ENCODE measurements around the gene CCDC88C. TPM values are rescaled to one million over a fixed set of nuclear protein-coding genes. Genes with fewer than 3 reads are reported as not detected.

Gene CCDC88C
- total RNA-seq, 1 donor from 2014 or later, result 17.8 TPM

DNA sequence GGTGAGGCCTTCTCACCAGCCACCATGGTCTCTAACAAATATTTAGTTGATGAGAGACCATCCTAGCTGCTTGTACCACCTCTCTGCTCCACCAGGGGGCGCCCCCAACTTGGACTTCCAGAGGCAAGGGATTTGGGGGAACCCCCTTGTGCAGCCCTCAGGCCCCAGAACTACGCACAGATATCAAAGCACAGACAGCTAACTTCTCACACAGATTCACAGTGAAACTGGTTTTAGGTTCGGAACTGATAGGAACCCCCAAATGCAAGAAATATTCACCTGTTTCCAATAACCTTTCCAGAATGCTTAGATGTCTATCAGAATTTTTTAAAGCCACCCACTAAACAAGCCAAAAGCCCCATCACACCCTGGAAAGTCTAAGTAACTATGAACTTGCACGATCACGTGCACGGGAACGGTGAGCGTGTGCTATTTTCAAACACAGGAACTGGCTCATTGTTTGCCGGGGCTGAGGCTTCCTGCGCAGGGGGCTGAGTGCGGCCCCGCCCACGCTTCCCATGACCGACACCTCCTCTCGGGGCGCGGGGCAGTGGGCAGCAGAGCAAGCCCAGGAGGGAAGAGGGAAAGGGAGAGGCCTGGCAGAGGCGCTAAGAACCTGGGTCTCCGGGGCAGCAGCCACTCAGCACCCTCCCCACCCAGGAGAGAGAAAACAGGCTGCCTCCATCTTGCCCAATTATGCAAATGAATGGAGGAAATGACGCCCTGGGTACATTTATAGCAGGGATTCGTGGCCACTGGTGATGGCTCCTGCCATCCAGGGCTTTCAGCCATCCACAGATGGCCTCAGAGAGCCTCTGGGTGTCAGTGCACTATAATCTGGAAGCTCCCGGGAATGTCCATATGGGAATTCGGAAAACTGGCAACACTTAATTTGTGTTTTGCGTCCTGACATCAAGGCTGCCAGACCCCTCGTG is 93.7 kb downstream of the CCDC88C start:
- H3K27ac ChIP-seq, result no peak overlapping the region
- Mint-ChIP-seq H3K4me1 (peaks cover 16% of the 10 kb centered on the region), H3K36me3 (peaks cover 20% of the 10 kb centered on the region), H3K27me3 (ENCODE audit: insufficient read depth, low read depth) (no peaks in the 10 kb centered on the region), H3K27ac (peak overlapping the region; percentile 46), H3K9me3 (no peaks in the 10 kb centered on the region), H3K4me3 (no peak overlapping the region)
- no peak overlapping the region for H3K4me2 ChIP-seq
- H2AFZ ChIP-seq (replicated peaks), result no peak overlapping the region
- H3K36me3 ChIP-seq, result no peaks in the 10 kb centered on the region
- H3F3A ChIP-seq (ENCODE audit: low read depth), result peaks cover 10% of the 10 kb centered on the region
- H3K4me3 ChIP-seq, result no peak overlapping the region
- H3K27me3 ChIP-seq, result no peaks in the 10 kb centered on the region
- H3K9ac ChIP-seq, result no peak overlapping the region
- no peaks in the 10 kb centered on the region for H4K20me1 ChIP-seq (ENCODE audit: low read depth)
- DNase-seq (ENCODE audit: low spot score), result peak; percentile 75
- H3K79me2 ChIP-seq (ENCODE audit: low read depth), result no peaks in the 10 kb centered on the region
- no peak for TF ChIP-seq EZH2 (IDR thresholded peaks at IDR 0.05)
- peak; percentile 97 for TF ChIP-seq CTCF (IDR thresholded peaks at IDR 0.05)
- no peaks in the 10 kb centered on the region for H3K9me3 ChIP-seq (ENCODE audit: low read depth)
- peaks cover 5% of the 10 kb centered on the region for H3K4me1 ChIP-seq

DNA sequence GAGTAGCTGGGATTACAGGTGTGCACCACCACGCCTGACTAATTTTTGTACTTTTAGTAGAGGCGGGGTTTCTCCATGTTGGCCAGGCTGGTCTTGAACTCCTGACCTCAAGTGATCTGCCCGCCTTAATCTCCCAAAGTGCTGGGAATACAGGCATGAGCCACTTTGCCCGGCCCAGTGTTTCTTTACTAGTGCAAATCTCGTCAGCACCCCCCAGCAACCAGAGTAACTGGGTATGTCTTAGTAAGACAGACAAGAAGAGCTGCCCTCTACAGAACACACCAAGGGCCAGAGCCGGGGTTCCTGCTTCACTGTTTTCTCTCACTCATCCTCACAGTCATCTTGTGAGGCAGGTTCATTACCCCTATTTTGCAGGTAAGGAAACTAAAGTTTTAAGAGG is 94.6 kb downstream of the CCDC88C start:
- H3K27ac Mint-ChIP-seq, result peak overlapping the region; percentile 46
- no peak overlapping the region for H3K4me3 Mint-ChIP-seq
- no peak for DNase-seq (ENCODE audit: low spot score)
- H3K4me1 Mint-ChIP-seq, result peaks cover 11% of the 10 kb centered on the region
- H3K4me3 ChIP-seq, result no peak overlapping the region
- no peaks in the 10 kb centered on the region for H3K79me2 ChIP-seq (ENCODE audit: low read depth)
- TF ChIP-seq EZH2 (IDR thresholded peaks at IDR 0.05) (no peak), EZH2phosphoT487 (IDR thresholded peaks at IDR 0.05) (no peak), CTCF (IDR thresholded peaks at IDR 0.05) (no peak)
- peaks cover 5% of the 10 kb centered on the region for H3K4me1 ChIP-seq
- no peak overlapping the region for H3K4me2 ChIP-seq
- H3K9me3 Mint-ChIP-seq, result no peaks in the 10 kb centered on the region
- no peak overlapping the region for H2AFZ ChIP-seq (replicated peaks)
- H3K27me3 ChIP-seq, result no peaks in the 10 kb centered on the region
- peaks cover 21% of the 10 kb centered on the region for H3K36me3 Mint-ChIP-seq
- no peaks in the 10 kb centered on the region for H3K9me3 ChIP-seq (ENCODE audit: low read depth)
- H4K20me1 ChIP-seq (ENCODE audit: low read depth), result no peaks in the 10 kb centered on the region
- H3K9ac ChIP-seq, result no peak overlapping the region
- no peak overlapping the region for H3K27ac ChIP-seq
- no peaks in the 10 kb centered on the region for H3K27me3 Mint-ChIP-seq (ENCODE audit: insufficient read depth, low read depth)
- peaks cover 10% of the 10 kb centered on the region for H3F3A ChIP-seq (ENCODE audit: low read depth)
- no peaks in the 10 kb centered on the region for H3K36me3 ChIP-seq

DNA sequence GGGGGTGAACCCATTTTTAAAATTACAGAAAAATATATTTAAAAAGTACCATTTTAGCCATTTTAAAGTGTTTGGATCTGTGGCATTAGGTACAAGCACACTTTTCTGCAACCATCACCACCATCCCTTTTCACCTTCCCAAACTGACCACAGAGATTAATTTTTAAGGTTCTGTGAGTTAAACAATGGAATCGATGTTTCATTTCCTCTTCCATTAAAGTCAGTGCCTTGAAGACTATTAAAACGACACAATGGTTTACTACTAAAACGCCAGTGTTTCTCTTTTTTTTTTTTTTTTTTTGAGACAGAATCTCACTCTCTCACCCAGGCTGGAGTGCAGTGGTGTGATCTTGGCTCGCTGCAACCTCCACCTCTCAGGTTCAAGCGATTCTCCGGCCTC is 95.0 kb downstream of the CCDC88C start:
- H3K27me3 Mint-ChIP-seq (ENCODE audit: insufficient read depth, low read depth), result no peaks in the 10 kb centered on the region
- H3K4me1 Mint-ChIP-seq, result peaks cover 7% of the 10 kb centered on the region
- DNase-seq (ENCODE audit: low spot score), result no peak
- H3K4me3 Mint-ChIP-seq, result no peak overlapping the region
- no peaks in the 10 kb centered on the region for H3K79me2 ChIP-seq (ENCODE audit: low read depth)
- peaks cover 10% of the 10 kb centered on the region for H3F3A ChIP-seq (ENCODE audit: low read depth)
- no peaks in the 10 kb centered on the region for H4K20me1 ChIP-seq (ENCODE audit: low read depth)
- H3K36me3 ChIP-seq, result no peaks in the 10 kb centered on the region
- no peak overlapping the region for H2AFZ ChIP-seq (replicated peaks)
- no peaks in the 10 kb centered on the region for H3K9me3 Mint-ChIP-seq
- peaks cover 21% of the 10 kb centered on the region for H3K36me3 Mint-ChIP-seq
- H3K4me1 ChIP-seq, result peaks cover 5% of the 10 kb centered on the region
- TF ChIP-seq EZH2phosphoT487 (IDR thresholded peaks at IDR 0.05), result no peak
- no peak for TF ChIP-seq CTCF (IDR thresholded peaks at IDR 0.05)
- no peak for TF ChIP-seq EZH2 (IDR thresholded peaks at IDR 0.05)
- no peak overlapping the region for H3K27ac Mint-ChIP-seq
- H3K27me3 ChIP-seq, result no peaks in the 10 kb centered on the region
- no peak overlapping the region for H3K4me2 ChIP-seq
- H3K4me3 ChIP-seq, result no peak overlapping the region
- H3K9ac ChIP-seq, result no peak overlapping the region
- H3K9me3 ChIP-seq (ENCODE audit: low read depth), result no peaks in the 10 kb centered on the region
- H3K27ac ChIP-seq, result no peak overlapping the region
